NCI-H524 treated with DMSO at 0.1 percent for 48 hours (cell line): ENCODE measurements around the gene TAF5L.
"Not testable (repeated sequence)": the region's sequence is repeated elsewhere in the genome, so short reads cannot be mapped to it uniquely, and the experiment has no call there.

Experiments used
- DNase-seq: peaks from one replicate; lab custom pipeline; 2025; lab: John Stamatoyannopoulos, UW

TAF5L gene

DNA sequence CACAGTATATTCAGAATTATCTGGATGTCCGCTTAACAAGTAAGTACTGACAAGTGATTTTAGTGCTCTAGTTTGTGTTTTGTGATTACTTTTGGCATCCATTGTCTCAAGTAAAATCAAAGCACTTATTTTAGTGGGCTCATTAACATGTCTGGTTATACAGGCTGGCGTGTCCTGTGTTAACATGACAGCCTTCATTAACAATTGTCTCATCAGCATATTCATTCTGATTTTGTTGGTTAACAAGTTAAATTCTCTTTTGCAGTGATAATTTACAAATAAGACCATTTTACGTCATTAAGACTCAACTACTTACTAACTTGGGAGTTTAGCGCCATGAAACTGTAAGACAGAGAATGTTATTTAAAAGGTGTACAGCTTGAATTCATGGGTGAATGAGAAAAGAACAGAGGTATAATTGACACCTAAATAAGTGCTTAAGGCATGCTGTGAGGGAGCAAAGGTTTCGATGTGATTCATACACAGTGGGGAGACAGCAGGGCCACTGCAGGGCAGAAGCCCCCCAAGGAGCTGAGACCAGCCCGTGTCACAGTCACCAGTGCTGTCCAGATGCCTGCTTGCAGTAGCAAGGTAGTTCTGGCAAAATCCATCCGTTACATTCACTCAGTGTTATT, 22.4 kb downstream of the TAF5L start:
- no peak for DNase-seq

DNA sequence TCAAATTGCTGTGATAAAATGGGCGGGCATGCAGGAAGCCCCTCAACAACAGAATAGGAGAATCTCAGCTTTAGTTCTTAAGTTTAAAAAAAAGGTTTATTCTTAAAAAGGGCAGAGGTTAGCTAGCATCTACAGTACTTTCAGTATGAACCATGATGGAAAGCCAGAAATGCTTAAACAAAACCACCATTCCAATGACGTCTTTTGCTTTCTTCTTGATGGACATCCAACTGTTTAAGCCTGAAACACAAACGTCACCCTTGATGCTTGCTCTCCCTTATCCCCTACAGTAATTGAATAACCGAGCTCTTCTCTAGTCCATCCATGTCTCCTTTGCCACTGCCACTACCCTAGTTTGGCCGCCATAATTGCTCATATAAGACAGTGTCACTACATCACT, 25.7 kb downstream of the TAF5L start:
- no peak for DNase-seq

GRCh38 chr1:229599218-229599954, 26.5 kb downstream of the TAF5L start:
- DNase-seq, result no peak

- no peak for DNase-seq
Measured at GRCh38 chr1:229597877-229598276, 28.0 kb downstream of the TAF5L start.

DNA sequence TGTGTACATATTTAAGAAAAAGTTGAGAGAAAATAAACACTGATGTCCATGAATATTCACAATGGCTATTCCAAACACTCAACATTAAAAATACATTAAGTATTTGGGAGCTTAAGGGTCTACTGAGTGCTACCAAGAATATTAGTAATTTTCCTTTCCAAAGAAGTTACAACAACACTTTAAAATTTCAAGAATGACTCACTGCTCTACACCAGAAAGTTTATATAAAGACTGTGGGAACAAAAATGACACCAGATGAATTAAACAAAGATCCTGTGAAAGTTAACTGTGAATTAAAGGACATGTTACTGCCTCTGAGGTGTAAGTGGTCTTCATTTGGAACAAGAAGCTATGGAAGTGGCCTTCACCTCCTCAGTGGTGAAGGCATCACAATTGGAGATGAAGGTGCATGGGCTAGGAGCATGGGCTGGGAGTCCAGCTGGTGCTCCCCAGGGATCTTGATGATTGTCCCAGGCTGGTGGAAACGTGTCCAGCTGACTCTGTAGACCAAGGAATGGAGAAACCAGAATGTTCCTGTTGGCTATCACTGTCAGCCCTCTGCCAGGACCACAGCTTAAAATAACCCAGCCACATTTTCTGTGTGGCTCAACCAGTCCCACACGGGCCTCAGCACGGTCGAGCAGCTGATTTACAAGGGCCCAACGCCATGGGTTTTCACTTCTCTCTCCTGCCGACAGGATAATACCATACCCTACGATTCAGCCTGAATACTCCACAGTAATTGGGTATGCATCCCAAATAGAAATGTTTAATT, 28.8 kb downstream of the TAF5L start:
- DNase-seq, result no peak

DNA sequence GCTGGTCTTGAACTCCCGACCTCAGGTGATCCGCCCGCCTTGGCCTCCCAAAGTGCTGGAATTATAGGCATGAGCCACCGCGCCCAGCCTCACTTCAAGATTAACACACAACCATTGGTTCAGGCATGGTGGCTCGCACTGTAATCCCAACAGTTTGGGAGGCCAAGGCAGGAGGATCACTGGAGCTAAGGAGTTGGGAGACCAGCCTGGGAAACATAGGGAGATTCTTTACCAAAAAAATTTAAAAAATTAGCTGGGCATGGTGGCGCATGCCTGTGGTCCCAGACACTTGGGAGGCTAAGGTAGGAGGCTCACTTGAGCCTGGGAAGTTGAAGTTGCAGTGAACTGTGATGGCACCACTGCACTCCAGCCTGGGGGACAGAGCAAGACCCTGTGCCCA, 30.0 kb downstream of the TAF5L start:
- DNase-seq, result not testable (repeated sequence)

DNA sequence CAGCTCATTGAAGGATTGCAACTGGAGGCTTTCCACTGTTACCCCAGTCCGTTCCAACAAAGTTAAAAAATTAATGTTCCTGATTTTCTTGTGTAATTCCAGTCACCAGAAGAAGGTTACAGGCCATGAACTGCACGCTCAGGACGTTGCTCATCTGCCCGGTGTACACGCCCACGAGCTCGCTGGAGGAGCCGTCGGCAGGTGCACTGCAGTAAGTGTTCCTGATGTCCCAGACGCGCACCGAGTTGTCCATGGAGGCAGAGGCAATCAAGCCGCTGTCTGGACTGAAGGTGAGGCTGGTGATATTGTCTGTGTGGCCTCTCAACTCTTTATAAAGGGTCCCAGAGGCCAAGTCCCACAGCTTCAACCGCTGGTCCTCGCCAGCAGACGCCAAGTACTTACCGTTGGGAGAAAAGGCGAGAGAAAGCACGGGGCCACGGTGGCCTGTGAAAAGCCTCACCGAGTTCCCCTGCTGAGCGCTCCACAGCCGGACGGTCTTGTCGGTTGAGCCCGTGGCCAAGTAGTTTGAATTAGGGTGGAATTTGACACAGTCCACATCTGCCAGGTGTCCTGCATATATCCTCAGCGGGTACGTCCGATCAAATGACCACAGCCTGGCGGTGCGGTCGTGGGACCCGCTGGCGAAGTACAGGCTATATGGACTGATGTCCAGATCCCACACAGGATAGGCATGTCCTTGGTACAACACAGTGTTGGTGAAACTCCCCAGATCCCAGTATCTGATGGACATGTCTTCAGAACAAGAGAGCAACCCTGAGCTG, 31.5 kb downstream of the TAF5L start:
- no peak for DNase-seq

GRCh38 chr1:229593800-229594199, 32.1 kb downstream of the TAF5L start:
- no peak for DNase-seq

DNA sequence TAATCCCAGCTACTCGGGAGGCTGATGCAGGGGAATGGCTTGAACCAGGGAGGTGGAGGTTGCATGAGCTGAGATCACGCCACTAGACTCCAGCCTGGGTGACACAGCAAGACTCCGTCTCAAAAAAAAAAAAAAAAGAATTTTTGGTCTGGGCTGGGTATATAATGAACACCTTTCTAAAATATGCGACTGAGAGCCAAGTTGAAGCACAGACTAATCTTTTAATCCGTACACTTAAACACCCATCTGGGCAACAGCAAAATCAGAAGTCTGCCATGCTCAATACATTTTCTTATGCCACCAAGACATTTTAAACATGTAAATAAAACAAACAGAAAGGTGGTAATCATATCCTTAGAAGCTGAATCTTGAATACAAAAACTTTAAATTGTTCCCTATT, 35.8 kb downstream of the TAF5L start:
- DNase-seq, result peak; percentile 66

- DNase-seq, result no peak
Measured at GRCh38 chr1:229585338-229585737, 40.6 kb downstream of the TAF5L start.

DNA sequence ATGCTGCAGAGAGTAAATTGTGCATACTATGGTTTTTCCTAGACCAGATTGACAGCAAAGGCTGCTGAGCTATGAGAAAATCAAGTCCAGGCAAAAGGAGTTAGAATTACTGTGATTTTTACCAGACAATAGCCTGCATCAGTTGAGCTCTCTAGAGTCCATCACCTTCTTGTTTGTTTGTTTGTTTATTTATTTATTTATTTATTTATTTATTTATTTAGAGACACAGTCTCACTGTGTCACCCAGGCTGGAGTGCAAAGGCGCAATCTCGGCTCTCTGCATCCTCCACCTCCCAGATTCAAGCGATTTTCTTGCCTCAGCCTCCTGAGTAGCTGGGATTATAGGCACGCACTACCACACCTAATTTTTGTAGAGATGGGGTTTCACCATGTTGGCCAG, 43.2 kb downstream of the TAF5L start:
- DNase-seq, result no peak

DNA sequence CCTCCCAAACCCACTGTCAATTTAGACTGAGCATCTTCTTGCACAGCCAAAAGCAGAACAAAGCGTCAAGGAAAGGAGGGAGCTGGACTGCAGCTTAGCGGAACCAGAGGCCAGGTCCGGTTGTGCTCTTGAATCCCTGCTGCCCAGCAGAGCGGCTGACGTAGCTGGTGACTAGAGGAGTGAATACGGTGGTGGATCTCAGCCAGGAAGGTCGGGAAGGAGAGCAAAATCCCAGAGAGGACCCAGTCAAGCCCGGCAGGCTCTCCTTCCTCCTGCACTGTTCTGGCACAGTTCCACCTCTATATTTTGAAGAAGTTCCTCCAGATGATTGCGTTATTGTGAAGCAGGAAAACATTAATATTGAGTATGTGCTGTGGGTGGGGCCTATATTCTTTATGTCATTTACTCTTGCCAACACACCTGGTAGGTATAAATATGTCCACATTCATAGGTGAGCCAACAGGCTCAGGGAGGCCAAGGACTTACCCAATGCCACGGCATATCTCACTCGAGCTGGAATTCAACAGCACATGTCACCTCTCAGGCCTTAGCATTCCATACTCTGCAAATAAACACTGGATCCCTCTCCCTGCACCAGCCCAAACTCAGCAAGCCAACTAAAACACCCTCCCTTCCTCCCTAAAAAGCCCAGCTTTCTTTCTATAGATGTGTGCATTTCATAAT, 43.8 kb downstream of the TAF5L start:
- DNase-seq, result no peak

DNA sequence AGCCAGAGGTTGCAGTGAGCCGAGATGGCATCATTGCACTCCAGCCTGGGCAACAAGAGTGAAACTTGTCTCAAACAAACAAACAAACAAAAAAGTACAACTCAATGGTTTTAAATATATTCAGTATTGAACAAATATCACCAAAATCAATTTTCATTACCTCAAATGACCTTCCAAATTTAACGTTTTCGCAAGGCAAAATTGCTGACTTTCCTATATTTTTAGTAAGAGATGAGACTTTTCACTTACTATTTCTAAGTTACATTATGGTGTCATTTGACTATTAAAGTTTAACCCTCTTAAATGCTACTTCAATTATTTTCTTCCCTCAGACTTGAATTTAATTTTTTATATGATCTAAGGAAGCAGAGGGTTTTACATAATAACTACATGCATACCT, 44.4 kb downstream of the TAF5L start:
- DNase-seq, result no peak

DNA sequence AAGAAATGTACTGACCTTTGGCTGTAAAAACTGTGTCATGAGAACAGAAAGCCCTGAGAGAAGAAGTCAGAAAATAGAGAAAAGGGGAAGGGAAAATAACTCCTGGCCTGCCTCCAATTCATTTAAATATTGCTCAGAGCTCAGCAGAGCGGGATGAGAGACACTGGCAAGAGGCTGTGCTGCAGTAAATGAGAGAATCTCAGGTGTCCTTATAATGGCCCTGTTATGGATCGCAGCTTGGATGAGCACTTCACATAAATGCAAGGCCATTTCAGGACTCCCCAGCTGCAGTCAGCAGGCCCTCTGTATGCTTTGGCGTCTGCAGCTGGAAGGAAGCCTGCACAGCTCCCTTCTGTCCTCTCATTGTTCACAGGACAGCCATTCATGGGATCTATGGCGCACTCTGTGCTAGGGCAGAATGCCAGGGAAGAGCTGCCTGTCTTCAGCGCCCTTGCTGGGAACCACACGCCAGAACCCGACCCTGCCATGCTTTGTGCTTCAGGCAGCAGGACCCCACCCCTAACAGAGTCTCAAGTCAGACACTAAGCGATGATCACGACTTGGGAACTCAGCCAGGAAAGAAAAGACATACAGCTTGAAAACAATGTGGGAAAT, 46.8 kb downstream of the TAF5L start:
- DNase-seq, result no peak

GRCh38 chr1:229578168-229579058, 47.5 kb downstream of the TAF5L start:
- DNase-seq, result no peak

GRCh38 chr1:229574679-229575442, 51.1 kb downstream of the TAF5L start:
- peak; percentile 97 for DNase-seq

- DNase-seq, result no peak
Measured at GRCh38 chr1:229572286-229572685, 53.6 kb downstream of the TAF5L start.

- peak; percentile 49 for DNase-seq
Measured at GRCh38 chr1:229570891-229571516, 54.9 kb downstream of the TAF5L start.

DNA sequence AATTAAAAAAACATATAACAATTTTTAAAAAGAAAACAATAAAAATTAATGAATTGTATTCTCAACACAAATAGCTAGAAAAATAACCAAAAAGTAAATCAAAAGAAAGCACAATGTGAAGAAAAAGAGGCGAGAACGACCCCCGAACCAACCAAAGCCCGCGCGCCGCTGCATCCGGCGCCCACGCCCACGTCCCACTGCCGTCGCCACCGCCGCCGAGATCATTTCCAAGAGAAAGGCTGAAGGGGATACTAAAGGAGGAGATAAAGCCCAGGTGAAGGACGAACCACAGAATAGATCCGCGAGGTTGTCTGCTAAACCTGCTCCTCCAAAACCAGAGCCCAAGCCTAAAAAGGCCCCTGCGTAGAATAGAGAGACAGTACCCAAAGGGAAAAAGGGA, 55.6 kb downstream of the TAF5L start:
- DNase-seq, result no peak
